Sigmoid colon (tissue), 4 donors: ENCODE results near the gene IFI27L1.

Experiments used
- EP300 ChIP-seq, 4 donors: sonication (generic); formaldehyde crosslinking; IDR thresholded peaks; one replicate each; pipeline ENCODE4 v1.6.1; 2017; ENCODE audit warnings: antibody characterized with exemption in 4 of 4
- POLR2A ChIP-seq, 2 donors: fragments of 450-650 bp; IDR thresholded peaks; one replicate each; pipeline ENCODE4 v1.6.1; 2016; ENCODE audit warnings: antibody characterized with exemption in 2 of 2, mild to moderate bottlenecking in 2 of 2, moderate library complexity in 2 of 2
- POLR2AphosphoS5 ChIP-seq, 4 donors: sonication (generic); formaldehyde crosslinking; IDR thresholded peaks; one replicate each; pipeline ENCODE4 v1.6.1; 2017; ENCODE audit warnings: antibody characterized with exemption in 4 of 4
- TF ChIP-seq, protein P1 (sequence below), 4 experiments: fragments of 450-650 bp in 3 of 4; fragments of 200-600 bp in 1 of 4; IDR thresholded peaks; one replicate each; pipeline ENCODE4 v1.5.1; 2016 to 2019; ENCODE audit warnings: antibody characterized with exemption in 4 of 4, mild to moderate bottlenecking in 3 of 4, moderate library complexity in 2 of 4

- TF ChIP-seq, protein P1, sequence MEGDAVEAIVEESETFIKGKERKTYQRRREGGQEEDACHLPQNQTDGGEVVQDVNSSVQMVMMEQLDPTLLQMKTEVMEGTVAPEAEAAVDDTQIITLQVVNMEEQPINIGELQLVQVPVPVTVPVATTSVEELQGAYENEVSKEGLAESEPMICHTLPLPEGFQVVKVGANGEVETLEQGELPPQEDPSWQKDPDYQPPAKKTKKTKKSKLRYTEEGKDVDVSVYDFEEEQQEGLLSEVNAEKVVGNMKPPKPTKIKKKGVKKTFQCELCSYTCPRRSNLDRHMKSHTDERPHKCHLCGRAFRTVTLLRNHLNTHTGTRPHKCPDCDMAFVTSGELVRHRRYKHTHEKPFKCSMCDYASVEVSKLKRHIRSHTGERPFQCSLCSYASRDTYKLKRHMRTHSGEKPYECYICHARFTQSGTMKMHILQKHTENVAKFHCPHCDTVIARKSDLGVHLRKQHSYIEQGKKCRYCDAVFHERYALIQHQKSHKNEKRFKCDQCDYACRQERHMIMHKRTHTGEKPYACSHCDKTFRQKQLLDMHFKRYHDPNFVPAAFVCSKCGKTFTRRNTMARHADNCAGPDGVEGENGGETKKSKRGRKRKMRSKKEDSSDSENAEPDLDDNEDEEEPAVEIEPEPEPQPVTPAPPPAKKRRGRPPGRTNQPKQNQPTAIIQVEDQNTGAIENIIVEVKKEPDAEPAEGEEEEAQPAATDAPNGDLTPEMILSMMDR (IDR thresholded peaks at IDR 0.05), result no peak
- TF ChIP-seq EP300 (IDR thresholded peaks at IDR 0.05) (no peak), POLR2AphosphoS5 (IDR thresholded peaks at IDR 0.05) (no peak), POLR2A (IDR thresholded peaks at IDR 0.05) (no peak)
These were observed 42.8 kb downstream of the IFI27L1 start for GRCh38 chr14:94123868-94124267.
